CD4-positive, alpha-beta memory T cell (primary cell): ENCODE measurements around the gene PLCL1. TPM values are rescaled to one million over a fixed set of nuclear protein-coding genes. Genes with fewer than 3 reads are reported as not detected.

Experiments used
- CTCF ChIA-PET: fragments of 350-600 bp; sonication (Branson Sonifier 250); formaldehyde crosslinking; loops from one replicate; lab custom pipeline; 2021; ENCODE audit warnings: inconsistent platforms; ENCODE audit not compliant: partially characterized antibody; lab: Charles Lee
- POLR2A ChIA-PET: fragments of 350-600 bp; sonication (Branson Sonifier 250); formaldehyde crosslinking; loops from one replicate; lab custom pipeline; 2021; ENCODE audit not compliant: partially characterized antibody; lab: Charles Lee
- DNase-seq, 5 donors: peaks; one replicate each; pipeline versions ENCODE4 v3.0.0 to v3.0.0-alpha.2; 2020 to 2022; ENCODE audit warnings: mixed read lengths in 1 of 5
- H3K27ac ChIP-seq: one replicate; pipeline ENCODE4 v1.7.0; 2013; ENCODE audit warnings: low read depth, low read length
- H3K27me3 ChIP-seq: 2 replicates; pipeline ENCODE4 v1.7.0; 2013; ENCODE audit warnings: mild to moderate bottlenecking, low read length, moderate library complexity; ENCODE audit not compliant: insufficient read depth
- H3K36me3 ChIP-seq: 2 replicates; pipeline ENCODE4 v1.7.0; 2013; ENCODE audit warnings: mild to moderate bottlenecking, low read length, moderate library complexity; ENCODE audit not compliant: insufficient read depth
- H3K4me1 ChIP-seq: 2 replicates; pipeline ENCODE4 v1.7.0; 2013; ENCODE audit warnings: mild to moderate bottlenecking, low read length, moderate library complexity; ENCODE audit not compliant: insufficient read depth
- H3K4me3 ChIP-seq, 2 donors: one replicate each; pipeline ENCODE4 v1.7.0; 2013; ENCODE audit warnings: low read length in 2 of 2, mild to moderate bottlenecking in 1 of 2
- H3K9me3 ChIP-seq, 2 donors: one replicate each; pipeline ENCODE4 v1.7.0; 2013; ENCODE audit warnings: low read length in 2 of 2, control low read depth in 1 of 2; ENCODE audit not compliant: control insufficient read depth in 1 of 2
- H3K27ac Mint-ChIP-seq, 7 donors: one replicate each; pipeline ENCODE4 v1.8.0; 2020 to 2021; ENCODE audit warnings: mixed read lengths in 7 of 7, mild to moderate bottlenecking in 6 of 7, inconsistent platforms in 3 of 7, moderate library complexity in 3 of 7
- H3K27me3 Mint-ChIP-seq, 2 donors: one replicate each; pipeline ENCODE4 v1.8.0; 2020 to 2021; ENCODE audit warnings: mixed read lengths in 2 of 2
- H3K36me3 Mint-ChIP-seq, 2 donors: one replicate each; pipeline ENCODE4 v1.8.0; 2020 to 2021; ENCODE audit warnings: mixed read lengths in 2 of 2, inconsistent platforms in 1 of 2, mild to moderate bottlenecking in 1 of 2
- H3K4me1 Mint-ChIP-seq, 4 donors: one replicate each; pipeline ENCODE4 v1.8.0; 2020 to 2021; ENCODE audit warnings: mixed read lengths in 4 of 4, mild to moderate bottlenecking in 1 of 4
- H3K4me3 Mint-ChIP-seq, 8 donors: one replicate each; pipeline ENCODE4 v1.8.0; 2020 to 2021; ENCODE audit warnings: mixed read lengths in 8 of 8, mild to moderate bottlenecking in 7 of 8, moderate library complexity in 6 of 8, inconsistent platforms in 3 of 8
- H3K9me3 Mint-ChIP-seq, 8 donors: one replicate each; pipeline ENCODE4 v1.8.0; 2020 to 2021; ENCODE audit warnings: mixed read lengths in 8 of 8, mild to moderate bottlenecking in 5 of 8, inconsistent platforms in 3 of 8, moderate library complexity in 1 of 8
- intact Hi-C: fragments of 100-400 bp; cut with micrococcal nuclease; formaldehyde crosslinking; loops from one replicate; pipeline ENCODE4 v1.15.1; 2023
- polyA plus RNA-seq, 2 donors: library from polyadenylated mRNA; unstranded; fragments of 300-500 nt; fragmentation: Illumina TruSeq; gene quantifications; one replicate each; pipeline ENCODE4 v1.2.3, GENCODE V29; 2021
- total RNA-seq, 2 experiments: library from RNA; stranded (reverse); gene quantifications; one replicate each; pipeline ENCODE4 v1.2.3, GENCODE V29; 2021

PLCL1 gene
- total and polyA plus RNA-seq, 4 experiments from 2014 or later, result 5.5 to 17.6 (median 12.4) TPM

- peak overlapping the region in 1 of 7 donors; percentile 43 for H3K27ac Mint-ChIP-seq
Observed at GRCh38 chr2:197926673-197927072, 122.3 kb downstream of the PLCL1 start.

GRCh38 chr2:197927994-197928393 lies 123.6 kb downstream of the PLCL1 start:
- POLR2A ChIA-PET, result no interaction called here

More at GRCh38 chr2:197926673-197927072, 122.3 kb downstream of the PLCL1 start:
- no peak for DNase-seq
- intact Hi-C loops, result no loop called here
- Histone ChIP-seq H3K27ac (no peak overlapping the region), H3K9me3 (no peaks in the 10 kb centered on the region), H3K36me3 (no peaks in the 10 kb centered on the region), H3K4me1 (no peaks in the 10 kb centered on the region), H3K4me3 (no peak overlapping the region), H3K27me3 (no peaks in the 10 kb centered on the region)
- ChIA-PET POLR2A (interaction anchor here (0.5 to 1.1 kb wide), 2 partner anchors 10 to 40 kb away, joined by 3 read pairs; no protein-coding TSS in a partner anchor), CTCF (no interaction called here)
- peaks cover 14 to 21% (median 19%) of the 10 kb centered on the region in 4 donors for H3K4me1 Mint-ChIP-seq
- no peaks in the 10 kb centered on the region for H3K9me3 Mint-ChIP-seq
- H3K4me3 Mint-ChIP-seq, result no peak overlapping the region
- H3K27me3 Mint-ChIP-seq, result no peaks in the 10 kb centered on the region
- H3K36me3 Mint-ChIP-seq, result peaks cover 0 to 4% of the 10 kb centered on the region in 2 donors

GRCh38 chr2:197929008-197929885 lies 124.9 kb downstream of the PLCL1 start:
- peaks cover 0 to 4% of the 10 kb centered on the region in 2 donors for H3K36me3 Mint-ChIP-seq

More at GRCh38 chr2:197927994-197928393, 123.6 kb downstream of the PLCL1 start:
- Histone ChIP-seq H3K9me3 (no peaks in the 10 kb centered on the region), H3K27ac (no peak overlapping the region), H3K4me3 (no peak overlapping the region), H3K36me3 (no peaks in the 10 kb centered on the region), H3K27me3 (no peaks in the 10 kb centered on the region), H3K4me1 (no peaks in the 10 kb centered on the region)
- H3K27me3 Mint-ChIP-seq, result no peaks in the 10 kb centered on the region
- H3K4me3 Mint-ChIP-seq, result no peak overlapping the region
- H3K4me1 Mint-ChIP-seq, result peaks cover 21 to 27% (median 24%) of the 10 kb centered on the region in 4 donors
- no peak overlapping the region for H3K27ac Mint-ChIP-seq
- H3K9me3 Mint-ChIP-seq, result no peaks in the 10 kb centered on the region
- intact Hi-C loops, result no loop called here
- DNase-seq, result no peak
- CTCF ChIA-PET, result no interaction called here
- peaks cover 0 to 4% of the 10 kb centered on the region in 2 donors for H3K36me3 Mint-ChIP-seq

GRCh38 chr2:197929886-197930227 lies 125.5 kb downstream of the PLCL1 start:
- Histone ChIP-seq H3K27ac (no peak overlapping the region), H3K9me3 (no peaks in the 10 kb centered on the region), H3K36me3 (no peaks in the 10 kb centered on the region), H3K4me1 (peaks cover 8% of the 10 kb centered on the region), H3K27me3 (no peaks in the 10 kb centered on the region), H3K4me3 (no peak overlapping the region)
- no peaks in the 10 kb centered on the region for H3K27me3 Mint-ChIP-seq
- H3K27ac Mint-ChIP-seq, result peak overlapping the region in 3 of 7 donors; percentile 2 to 15 (median 7)
- ChIA-PET CTCF (no interaction called here), POLR2A (no interaction called here)
- H3K36me3 Mint-ChIP-seq, result peaks cover 0 to 4% of the 10 kb centered on the region in 2 donors
- no peak for DNase-seq
- H3K4me3 Mint-ChIP-seq, result no peak overlapping the region
- H3K4me1 Mint-ChIP-seq, result peaks cover 26 to 40% (median 32%) of the 10 kb centered on the region in 4 donors
- no peaks in the 10 kb centered on the region for H3K9me3 Mint-ChIP-seq
- intact Hi-C loops, result loop anchor here (5.0 kb wide), 1 partner anchor 58 kb away; no protein-coding TSS in a partner anchor

More at GRCh38 chr2:197929008-197929885, 124.9 kb downstream of the PLCL1 start:
- Mint-ChIP-seq H3K27me3 (no peaks in the 10 kb centered on the region), H3K27ac (peak overlapping the region in 1 of 7 donors; percentile 15), H3K4me1 (peaks cover 29 to 35% (median 33%) of the 10 kb centered on the region in 4 donors), H3K4me3 (no peak overlapping the region), H3K9me3 (no peaks in the 10 kb centered on the region)
- H3K4me1 ChIP-seq, result peaks cover 6% of the 10 kb centered on the region
- ChIA-PET CTCF (no interaction called here), POLR2A (no interaction called here)
- intact Hi-C loops, result no loop called here
- no peak for DNase-seq
- no peaks in the 10 kb centered on the region for H3K9me3 ChIP-seq
- H3K27ac ChIP-seq, result no peak overlapping the region
- H3K27me3 ChIP-seq, result no peaks in the 10 kb centered on the region
- no peak overlapping the region for H3K4me3 ChIP-seq
- no peaks in the 10 kb centered on the region for H3K36me3 ChIP-seq

- ChIA-PET CTCF (no interaction called here), POLR2A (no interaction called here)
- Histone ChIP-seq H3K4me1 (peaks cover 16% of the 10 kb centered on the region), H3K4me3 (no peak overlapping the region), H3K36me3 (no peaks in the 10 kb centered on the region), H3K9me3 (no peaks in the 10 kb centered on the region), H3K27ac (no peak overlapping the region), H3K27me3 (no peaks in the 10 kb centered on the region)
- H3K4me3 Mint-ChIP-seq, result no peak overlapping the region
- peaks cover 0 to 4% of the 10 kb centered on the region in 2 donors for H3K36me3 Mint-ChIP-seq
- intact Hi-C loops, result loop anchor here (5.0 kb wide), 1 partner anchor 58 kb away; no protein-coding TSS in a partner anchor
- H3K9me3 Mint-ChIP-seq, result no peaks in the 10 kb centered on the region
- no peaks in the 10 kb centered on the region for H3K27me3 Mint-ChIP-seq
- no peak for DNase-seq
- H3K4me1 Mint-ChIP-seq, result peaks cover 32 to 45% (median 41%) of the 10 kb centered on the region in 4 donors
- peak overlapping the region in 2 of 7 donors; percentile 12 to 32 for H3K27ac Mint-ChIP-seq
Observed at GRCh38 chr2:197930570-197931278, 126.3 kb downstream of the PLCL1 start.

GRCh38 chr2:197931661-197932312 lies 127.4 kb downstream of the PLCL1 start:
- H3K4me3 ChIP-seq, result no peak overlapping the region

More at GRCh38 chr2:197931661-197932312, 127.4 kb downstream of the PLCL1 start:
- CTCF ChIA-PET, result no interaction called here
- peaks cover 20% of the 10 kb centered on the region for H3K4me1 ChIP-seq
- H3K27me3 Mint-ChIP-seq, result no peaks in the 10 kb centered on the region
- no peak overlapping the region for H3K27ac Mint-ChIP-seq
- H3K9me3 ChIP-seq, result no peaks in the 10 kb centered on the region
- no peaks in the 10 kb centered on the region for H3K9me3 Mint-ChIP-seq
- POLR2A ChIA-PET, result no interaction called here
- no peak for DNase-seq
- H3K36me3 Mint-ChIP-seq, result no peaks in the 10 kb centered on the region
- H3K36me3 ChIP-seq, result no peaks in the 10 kb centered on the region
- intact Hi-C loops, result loop anchor here (5.0 kb wide), 1 partner anchor 59 kb away; no protein-coding TSS in a partner anchor
- H3K4me1 Mint-ChIP-seq, result peaks cover 30 to 46% (median 41%) of the 10 kb centered on the region in 4 donors
- no peak overlapping the region for H3K4me3 Mint-ChIP-seq
- H3K27ac ChIP-seq, result no peak overlapping the region
- H3K27me3 ChIP-seq, result no peaks in the 10 kb centered on the region
